ENCODE results near the gene ADGRG1. TPM values are rescaled to one million over a fixed set of nuclear protein-coding genes. Genes with fewer than 3 reads are reported as not detected.

Gene ADGRG1
- total RNA-seq, 2 experiments from 2014 or later, result 3.3 to 3.7 TPM

GRCh38 chr16:57656342-57656955 lies 28.0 kb downstream of the ADGRG1 start:
- ATAC-seq (no peak), DNase-seq (no peak)
- H3K27ac Mint-ChIP-seq, result peak overlapping the region; percentile 25
- H3K36me3 Mint-ChIP-seq (ENCODE audit: low read depth), result no peaks in the 10 kb centered on the region
- no peak overlapping the region for H3K4me3 Mint-ChIP-seq
- H3K9me3 Mint-ChIP-seq (ENCODE audit: insufficient read depth), result no peaks in the 10 kb centered on the region
- ChIA-PET CTCF (interaction anchor here (1.4 kb wide), 1 partner anchor 81 kb away, joined by 3 read pairs; no protein-coding TSS in a partner anchor), POLR2A (no interaction called here)
- peaks cover 28% of the 10 kb centered on the region for H3K4me1 Mint-ChIP-seq (ENCODE audit: low read depth)
- no peaks in the 10 kb centered on the region for H3K27me3 Mint-ChIP-seq (ENCODE audit: low read depth)

GRCh38 chr16:57657228-57657627 lies 28.8 kb downstream of the ADGRG1 start:
- CTCF ChIA-PET, result interaction anchor here (1.4 kb wide), 1 partner anchor 80 kb away, joined by 3 read pairs; no protein-coding TSS in a partner anchor
- H3K27me3 Mint-ChIP-seq (ENCODE audit: low read depth), result no peaks in the 10 kb centered on the region
- H3K4me3 Mint-ChIP-seq, result no peak overlapping the region
- H3K4me1 Mint-ChIP-seq (ENCODE audit: low read depth), result peaks cover 20% of the 10 kb centered on the region
- POLR2A ChIA-PET, result no interaction called here
- no peaks in the 10 kb centered on the region for H3K36me3 Mint-ChIP-seq (ENCODE audit: low read depth)
- DNase-seq, result no peak
- H3K9me3 Mint-ChIP-seq (ENCODE audit: insufficient read depth), result no peaks in the 10 kb centered on the region
- H3K27ac Mint-ChIP-seq, result no peak overlapping the region
- no peak for ATAC-seq

GRCh38 chr16:57658130-57658877 lies 29.9 kb downstream of the ADGRG1 start:
- Mint-ChIP-seq H3K4me1 (ENCODE audit: low read depth) (peaks cover 17% of the 10 kb centered on the region), H3K36me3 (ENCODE audit: low read depth) (no peaks in the 10 kb centered on the region), H3K27ac (no peak overlapping the region), H3K9me3 (ENCODE audit: insufficient read depth) (no peaks in the 10 kb centered on the region), H3K4me3 (no peak overlapping the region), H3K27me3 (ENCODE audit: low read depth) (no peaks in the 10 kb centered on the region)
- POLR2A ChIA-PET, result no interaction called here
- CTCF ChIA-PET, result interaction anchor here (0.5 to 1.4 kb wide), 2 partner anchors 79 to 109 kb away, joined by 3 to 7 read pairs; no protein-coding TSS in a partner anchor
- ATAC-seq (no peak), DNase-seq (no peak)

- Mint-ChIP-seq H3K27me3 (ENCODE audit: low read depth) (no peaks in the 10 kb centered on the region), H3K4me1 (ENCODE audit: low read depth) (peaks cover 17% of the 10 kb centered on the region), H3K27ac (no peak overlapping the region), H3K9me3 (ENCODE audit: insufficient read depth) (no peaks in the 10 kb centered on the region), H3K36me3 (ENCODE audit: low read depth) (no peaks in the 10 kb centered on the region), H3K4me3 (no peak overlapping the region)
- ChIA-PET CTCF (no interaction called here), POLR2A (no interaction called here)
- ATAC-seq (no peak), DNase-seq (no peak)
Observed at GRCh38 chr16:57658878-57659674, 30.6 kb downstream of the ADGRG1 start.

GRCh38 chr16:57660715-57661463 lies 32.5 kb downstream of the ADGRG1 start:
- Mint-ChIP-seq H3K4me3 (no peak overlapping the region), H3K9me3 (ENCODE audit: insufficient read depth) (no peaks in the 10 kb centered on the region), H3K27ac (no peak overlapping the region), H3K4me1 (ENCODE audit: low read depth) (peaks cover 14% of the 10 kb centered on the region), H3K36me3 (ENCODE audit: low read depth) (no peaks in the 10 kb centered on the region), H3K27me3 (ENCODE audit: low read depth) (no peaks in the 10 kb centered on the region)
- DNase-seq (no peak), ATAC-seq (no peak)
- ChIA-PET CTCF (interaction anchor here (0.7 kb wide), 1 partner anchor 12 kb away, joined by 3 read pairs; no protein-coding TSS in a partner anchor), POLR2A (no interaction called here)

- ChIA-PET POLR2A (no interaction called here), CTCF (interaction anchor here (0.7 kb wide), 1 partner anchor 12 kb away, joined by 3 read pairs; no protein-coding TSS in a partner anchor)
- H3K4me1 Mint-ChIP-seq (ENCODE audit: low read depth), result peaks cover 8% of the 10 kb centered on the region
- DNase-seq (no peak), ATAC-seq (no peak)
- no peaks in the 10 kb centered on the region for H3K9me3 Mint-ChIP-seq (ENCODE audit: insufficient read depth)
- no peaks in the 10 kb centered on the region for H3K27me3 Mint-ChIP-seq (ENCODE audit: low read depth)
- H3K36me3 Mint-ChIP-seq (ENCODE audit: low read depth), result no peaks in the 10 kb centered on the region
- H3K27ac Mint-ChIP-seq, result peak overlapping the region; percentile 53
- H3K4me3 Mint-ChIP-seq, result no peak overlapping the region
Observed at GRCh38 chr16:57661510-57661909, 33.1 kb downstream of the ADGRG1 start.

GRCh38 chr16:57661936-57662906 lies 33.8 kb downstream of the ADGRG1 start:
- H3K4me1 Mint-ChIP-seq (ENCODE audit: low read depth), result peaks cover 6% of the 10 kb centered on the region
- H3K27ac Mint-ChIP-seq, result peak overlapping the region; percentile 53
- POLR2A ChIA-PET, result no interaction called here
- CTCF ChIA-PET, result no interaction called here
- no peak for ATAC-seq
- no peak overlapping the region for H3K4me3 Mint-ChIP-seq
- DNase-seq, result no peak
- no peaks in the 10 kb centered on the region for H3K27me3 Mint-ChIP-seq (ENCODE audit: low read depth)
- no peaks in the 10 kb centered on the region for H3K36me3 Mint-ChIP-seq (ENCODE audit: low read depth)
- H3K9me3 Mint-ChIP-seq (ENCODE audit: insufficient read depth), result no peaks in the 10 kb centered on the region

- Mint-ChIP-seq H3K36me3 (ENCODE audit: low read depth) (no peaks in the 10 kb centered on the region), H3K9me3 (ENCODE audit: insufficient read depth) (no peaks in the 10 kb centered on the region), H3K4me1 (ENCODE audit: low read depth) (peaks cover 2% of the 10 kb centered on the region), H3K4me3 (no peak overlapping the region), H3K27me3 (ENCODE audit: low read depth) (no peaks in the 10 kb centered on the region), H3K27ac (no peak overlapping the region)
- CTCF ChIA-PET, result no interaction called here
- ATAC-seq (no peak), DNase-seq (no peak)
- POLR2A ChIA-PET, result no interaction called here
Observed at GRCh38 chr16:57663436-57663835, 35.0 kb downstream of the ADGRG1 start.

- Mint-ChIP-seq H3K27ac (no peak overlapping the region), H3K4me1 (ENCODE audit: low read depth) (peaks cover 7% of the 10 kb centered on the region), H3K9me3 (ENCODE audit: insufficient read depth) (no peaks in the 10 kb centered on the region), H3K36me3 (ENCODE audit: low read depth) (no peaks in the 10 kb centered on the region), H3K27me3 (ENCODE audit: low read depth) (no peaks in the 10 kb centered on the region), H3K4me3 (no peak overlapping the region)
- ChIA-PET CTCF (no interaction called here), POLR2A (no interaction called here)
- no peak for DNase-seq
- ATAC-seq, result peak; percentile 9
Observed at GRCh38 chr16:57663917-57664661, 35.7 kb downstream of the ADGRG1 start.

- peaks cover 13% of the 10 kb centered on the region for H3K4me1 Mint-ChIP-seq (ENCODE audit: low read depth)
- H3K27ac Mint-ChIP-seq, result no peak overlapping the region
- DNase-seq (no peak), ATAC-seq (no peak)
- ChIA-PET CTCF (no interaction called here), POLR2A (no interaction called here)
- no peaks in the 10 kb centered on the region for H3K9me3 Mint-ChIP-seq (ENCODE audit: insufficient read depth)
- H3K27me3 Mint-ChIP-seq (ENCODE audit: low read depth), result no peaks in the 10 kb centered on the region
- H3K36me3 Mint-ChIP-seq (ENCODE audit: low read depth), result no peaks in the 10 kb centered on the region
- H3K4me3 Mint-ChIP-seq, result no peak overlapping the region
Observed at GRCh38 chr16:57664662-57665025, 36.2 kb downstream of the ADGRG1 start.

Measured in activated CD8-positive, alpha-beta T cell treated with anti-CD3 and anti-CD28 coated beads, Interleukin-2, amount 10 ng/mL, durations not matched to agents 7 days and 5 days (primary cell).